HG03066 (cell line): ENCODE results near the gene RPL37A.
A peak's percentile ranks its signal among the peaks of the same experiment; 100 is the strongest.

Source experiments
- ATAC-seq: cut with Tn5 transposase; IDR thresholded peaks from one replicate; pipeline ENCODE4 v1.9.1; 2021; ENCODE audit warnings: low read depth; ENCODE audit not compliant: unreplicated experiment

The RPL37A gene

DNA sequence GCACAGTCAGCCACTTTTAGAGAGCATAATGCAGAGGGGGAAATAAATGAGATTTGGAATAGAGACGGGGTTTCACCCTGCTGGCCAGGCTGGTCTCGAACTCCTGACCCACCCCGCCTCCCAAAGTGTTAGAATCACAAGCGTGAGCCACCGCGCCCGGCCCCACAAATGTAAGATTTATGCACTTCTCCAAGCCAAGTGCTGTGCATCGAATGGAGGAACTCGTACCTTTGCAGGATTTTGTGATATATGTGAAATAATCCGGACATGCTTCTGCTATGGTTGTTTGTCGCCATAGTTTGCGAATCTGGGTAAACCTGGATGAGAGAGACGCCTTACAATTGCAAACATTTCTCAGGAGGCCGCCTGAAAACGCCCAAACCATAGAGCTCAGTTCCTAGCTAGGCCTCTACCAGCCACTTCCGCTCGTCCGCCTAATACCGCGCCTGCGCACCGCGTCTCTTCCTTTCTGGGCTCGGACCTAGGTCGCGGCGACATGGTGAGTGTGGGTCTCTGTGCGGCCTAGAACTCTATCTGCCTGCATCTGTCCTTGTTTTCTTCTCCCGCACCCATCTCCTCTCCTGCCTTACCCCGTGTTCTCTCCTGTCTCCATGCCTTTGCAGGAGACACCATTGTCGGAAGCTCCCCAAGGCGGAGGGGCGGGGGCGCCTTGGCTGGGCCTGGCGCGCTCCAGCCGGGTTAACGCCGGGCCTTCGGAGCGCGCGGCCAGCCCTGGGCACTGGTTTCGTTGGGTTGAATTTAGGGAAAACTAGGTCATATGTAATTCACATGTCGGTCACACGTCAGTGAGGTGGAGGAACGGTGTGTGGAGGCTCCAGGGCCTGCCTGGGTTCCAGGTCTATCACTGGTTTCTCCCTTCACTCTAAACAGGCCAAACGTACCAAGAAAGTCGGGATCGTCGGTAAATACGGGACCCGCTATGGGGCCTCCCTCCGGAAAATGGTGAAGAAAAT is at the start of gene RPL37A:
RPL37A (plus strand) TSS at position 466 of the 974 bp plus-strand sequence; CDS start at position 497, 31 bp downstream.
- peak; percentile 88 for ATAC-seq

DNA sequence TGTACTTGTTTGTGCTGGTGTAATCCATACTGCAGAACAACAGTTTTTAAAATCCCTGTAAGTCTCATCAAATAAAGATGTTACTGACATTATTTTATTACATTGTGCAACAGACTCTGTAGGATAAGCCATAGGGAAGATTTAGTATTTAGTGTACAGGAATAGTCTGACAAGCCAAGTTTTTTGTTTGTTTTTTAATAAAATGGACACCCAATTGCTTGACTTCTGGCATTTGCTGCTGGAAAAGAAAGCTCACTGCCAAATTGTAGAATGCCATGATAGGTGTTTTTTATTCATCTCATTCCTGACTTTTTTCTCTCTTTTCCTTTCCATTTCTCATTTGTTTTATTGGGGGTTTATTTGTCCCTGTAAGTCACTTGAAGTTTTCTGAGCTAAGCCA is 48.3 kb upstream of the RPL37A start:
- no peak for ATAC-seq

- ATAC-seq, result no peak
These were observed 47.9 kb upstream of the RPL37A start for GRCh38 chr2:216450784-216451183.

DNA sequence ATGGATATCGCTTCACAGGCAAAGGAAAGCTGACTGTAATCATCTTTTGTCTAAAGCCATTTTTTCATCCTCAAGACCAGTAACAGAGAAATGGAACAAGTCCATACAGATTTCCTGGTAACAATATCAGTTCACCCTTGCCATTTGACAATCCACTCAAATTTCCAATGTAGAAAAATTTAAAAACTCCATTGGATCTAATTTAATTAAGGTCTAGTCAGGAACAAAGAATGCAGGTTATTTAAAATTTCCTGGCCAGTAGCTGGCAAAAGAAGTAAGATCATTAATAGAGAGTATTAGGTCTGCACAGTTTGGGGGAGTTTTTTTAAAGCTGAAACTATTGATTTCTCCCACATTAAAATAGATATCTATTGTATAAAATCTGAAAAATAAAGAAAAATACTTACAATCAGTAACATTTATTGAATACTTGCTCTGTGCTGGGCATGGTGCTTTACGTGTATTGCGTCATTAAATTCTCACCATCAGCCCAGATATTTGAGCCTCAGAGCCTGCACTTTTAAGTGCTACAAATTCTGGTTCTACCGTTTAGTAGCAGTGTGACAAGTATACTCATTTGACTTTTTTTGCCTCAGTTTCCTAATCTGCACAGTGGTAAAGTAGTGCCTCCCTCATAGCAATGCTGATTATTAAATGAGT is 44.6 kb upstream of the RPL37A start:
- no peak for ATAC-seq

DNA sequence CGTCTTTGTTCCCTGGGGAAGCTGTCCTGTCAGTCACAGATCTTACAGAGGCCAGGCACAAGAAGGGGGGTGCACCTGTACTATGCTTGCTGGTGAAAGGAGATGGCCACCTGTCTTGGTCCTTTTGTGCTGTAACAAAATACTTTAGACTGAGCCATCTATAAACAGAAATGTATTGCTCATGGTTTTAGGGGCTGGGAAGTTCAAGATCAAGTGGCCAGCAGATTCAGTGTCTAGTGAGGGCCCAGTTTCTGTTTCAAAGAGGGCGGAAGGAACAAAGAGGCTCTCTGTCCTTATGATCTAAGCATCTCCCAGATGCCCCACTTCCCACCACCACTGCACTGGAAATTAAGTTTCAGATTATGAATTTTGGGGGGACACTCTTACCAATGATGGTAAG is 35.5 kb upstream of the RPL37A start:
- no peak for ATAC-seq

DNA sequence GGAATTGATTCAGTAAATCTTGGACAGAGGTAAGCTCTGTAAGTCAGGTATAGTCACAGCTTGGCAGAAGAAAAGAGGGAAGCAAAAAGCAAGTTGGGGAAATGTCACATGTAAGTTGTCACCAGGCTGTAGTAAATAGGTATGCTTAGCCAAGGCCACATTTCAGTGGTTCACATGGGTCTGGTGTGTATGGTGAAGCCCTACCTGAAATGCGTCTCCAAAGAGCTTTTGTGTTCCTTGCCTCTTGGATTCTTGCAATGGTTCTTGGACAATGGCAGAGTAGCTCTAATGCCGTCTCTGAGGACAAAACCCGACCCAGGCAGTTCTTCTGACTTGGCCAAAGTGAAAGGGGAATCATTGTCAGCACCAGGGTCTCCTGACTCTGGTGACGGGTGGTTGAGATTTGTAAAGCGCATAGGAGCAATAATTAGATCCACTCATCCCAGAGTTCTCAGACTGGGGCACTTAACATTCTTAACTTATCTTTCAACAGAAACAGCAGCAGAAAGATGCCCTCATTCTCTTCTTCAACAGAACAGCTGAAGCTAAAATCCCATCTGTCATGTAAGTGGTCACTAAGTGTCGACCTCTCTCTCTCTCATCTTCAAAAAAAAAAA is 34.4 kb upstream of the RPL37A start:
- ATAC-seq, result no peak

- ATAC-seq, result no peak
These were observed 33.0 kb upstream of the RPL37A start for GRCh38 chr2:216465579-216466195.

- ATAC-seq, result no peak
These were observed 30.8 kb upstream of the RPL37A start for GRCh38 chr2:216467845-216468244.

DNA sequence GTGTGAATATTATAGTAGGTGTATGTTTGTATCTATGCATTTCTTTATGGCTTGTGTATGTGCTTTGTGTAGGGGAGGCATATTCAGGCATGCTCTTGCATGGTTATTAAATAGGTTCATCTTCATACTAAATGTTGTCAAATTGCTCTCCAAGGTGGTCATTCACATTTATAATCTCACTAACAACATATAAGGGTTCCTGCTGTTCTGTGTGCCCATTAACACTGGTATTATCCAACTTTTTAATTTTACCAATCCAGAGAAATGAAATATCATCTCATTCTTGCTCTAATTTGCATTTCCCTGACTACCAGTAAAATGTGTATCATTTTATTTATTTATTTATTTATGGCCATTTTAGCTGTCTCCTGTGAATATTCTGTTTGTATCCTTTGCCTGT is 29.0 kb upstream of the RPL37A start:
- ATAC-seq, result no peak

- no peak for ATAC-seq
These were observed 25.5 kb upstream of the RPL37A start for GRCh38 chr2:216473187-216473586.

DNA sequence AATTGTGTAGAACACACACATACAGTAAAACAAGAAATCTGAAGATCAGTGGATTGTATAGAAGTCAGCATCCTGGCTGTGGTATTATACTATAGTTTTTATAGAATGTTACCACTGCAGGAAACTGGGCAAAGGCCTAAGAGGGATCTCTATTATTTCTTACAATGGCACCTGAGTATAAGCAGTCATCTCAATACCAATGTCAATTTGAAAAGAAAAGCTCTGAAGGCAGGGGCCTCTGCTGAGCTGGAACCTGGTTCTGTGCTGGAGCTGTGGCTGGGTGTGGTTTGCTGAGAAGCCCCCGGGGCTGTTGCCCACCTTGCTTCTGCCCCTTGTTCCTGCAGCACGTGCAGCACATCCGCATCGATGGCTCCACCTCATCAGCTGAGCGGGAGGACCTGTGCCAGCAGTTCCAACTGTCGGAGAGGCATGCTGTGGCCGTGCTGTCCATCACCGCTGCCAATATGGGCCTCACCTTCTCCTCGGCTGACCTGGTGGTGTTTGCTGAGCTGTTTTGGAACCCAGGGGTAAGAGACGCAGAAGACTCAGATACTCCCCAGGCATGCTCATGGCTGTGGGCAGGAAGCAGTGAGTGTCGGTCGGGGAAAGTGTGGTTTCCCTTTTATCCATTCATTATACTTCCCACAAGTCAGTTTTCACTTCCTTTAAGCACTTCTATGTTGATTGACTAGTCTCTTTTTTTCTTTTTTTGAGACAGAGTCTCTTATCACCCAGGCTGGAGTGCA is 23.5 kb upstream of the RPL37A start:
- peak; percentile 67 for ATAC-seq

GRCh38 chr2:216475767-216476166 is 22.9 kb upstream of the RPL37A start:
- no peak for ATAC-seq

DNA sequence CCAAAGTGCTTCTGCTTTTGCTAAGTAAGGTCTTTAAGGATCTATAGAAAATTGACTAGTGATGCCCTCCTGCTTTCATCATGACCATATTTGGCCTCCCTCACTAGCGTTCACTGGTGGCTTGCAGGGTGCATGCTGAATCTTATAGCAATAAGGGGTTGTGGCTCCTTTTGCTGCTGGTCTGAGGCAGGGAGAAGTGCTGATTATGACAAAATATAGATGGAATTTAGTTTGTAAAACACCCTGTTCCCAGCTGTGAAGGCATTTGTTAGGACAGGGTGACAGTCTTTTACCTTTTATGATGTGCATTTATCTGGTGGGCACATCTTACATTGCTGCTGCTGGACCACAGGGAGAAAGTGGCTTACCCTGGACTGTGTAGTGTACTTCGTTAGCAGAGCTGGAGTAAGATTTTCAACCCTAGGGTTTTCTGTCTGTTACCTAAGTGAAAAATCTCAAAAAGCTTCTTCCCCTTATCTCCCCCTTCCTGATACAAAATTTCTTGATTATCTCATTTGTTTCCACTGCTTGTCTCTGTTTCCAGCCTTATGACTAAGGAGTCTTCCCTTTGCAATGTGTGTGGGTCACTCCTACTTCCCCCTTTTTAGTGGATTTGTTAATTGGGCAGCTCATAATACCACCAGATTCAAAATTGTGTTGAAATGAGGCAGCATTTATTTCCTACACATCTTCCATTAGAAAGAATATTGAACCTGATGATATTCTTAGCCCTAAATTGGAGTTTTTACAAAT is 21.2 kb upstream of the RPL37A start:
- no peak for ATAC-seq

GRCh38 chr2:216478151-216478550 is 20.5 kb upstream of the RPL37A start:
- ATAC-seq, result no peak

DNA sequence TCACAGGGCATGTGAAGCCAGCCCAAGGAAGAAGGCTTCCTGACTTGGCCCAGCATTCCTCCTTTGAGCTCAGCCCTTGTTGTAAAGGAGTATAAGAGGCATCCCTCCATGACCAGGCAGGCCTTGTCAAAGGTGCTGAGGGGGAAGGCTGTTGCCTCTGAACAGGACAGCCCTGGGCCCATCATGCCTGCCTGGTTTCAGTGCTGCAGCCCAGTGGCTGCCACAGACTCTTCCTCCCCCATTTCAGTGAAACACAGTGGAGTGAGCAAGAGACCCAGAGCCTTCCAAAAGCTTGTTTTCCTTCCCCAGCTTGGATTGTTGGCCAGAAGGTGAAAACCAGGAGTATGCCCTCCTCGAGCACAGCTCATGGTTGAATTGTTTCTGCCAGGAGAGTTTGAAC is 19.9 kb upstream of the RPL37A start:
- ATAC-seq, result no peak

DNA sequence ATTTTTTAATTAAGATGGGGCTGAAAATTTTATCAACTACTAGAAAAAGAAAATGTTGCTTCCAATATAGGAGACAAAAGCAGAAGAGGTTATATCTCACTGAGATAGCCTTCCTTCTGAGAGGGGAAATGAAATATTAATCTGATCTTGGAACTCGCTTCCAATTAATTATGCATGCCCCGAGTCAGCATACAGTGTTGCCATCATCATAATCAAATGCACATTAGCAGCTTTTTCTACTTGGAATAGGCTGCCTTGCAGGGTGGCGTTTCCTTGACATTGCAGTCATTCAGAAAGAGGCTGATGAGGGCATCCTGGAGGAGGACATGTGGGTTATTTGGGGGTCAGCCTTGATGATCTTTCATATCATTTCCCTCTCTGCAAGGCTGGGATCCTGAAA is 18.4 kb upstream of the RPL37A start:
- no peak for ATAC-seq

GRCh38 chr2:216482640-216483039 is 16.0 kb upstream of the RPL37A start:
- ATAC-seq, result no peak

DNA sequence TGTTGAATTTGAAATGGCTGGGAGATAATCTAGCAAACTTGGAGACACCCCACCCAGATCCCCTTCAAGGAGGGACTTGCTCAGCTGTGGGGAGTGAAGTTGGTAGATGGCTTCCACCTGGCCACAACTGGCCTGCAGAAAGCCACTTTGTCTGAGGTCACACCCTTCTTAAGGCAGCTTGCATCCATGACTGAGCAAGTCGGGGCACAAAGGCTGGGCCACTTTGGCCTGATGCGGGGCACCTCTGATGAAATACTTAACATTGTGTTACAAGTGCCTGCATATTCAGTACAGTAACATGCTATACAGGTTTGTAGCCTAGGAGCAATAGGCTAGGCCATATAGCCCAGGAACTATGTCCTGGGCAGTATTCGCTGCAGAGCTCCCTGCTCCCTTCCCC is 13.4 kb upstream of the RPL37A start:
- ATAC-seq, result no peak

GRCh38 chr2:216485745-216486144 is 12.9 kb upstream of the RPL37A start:
- ATAC-seq, result no peak

DNA sequence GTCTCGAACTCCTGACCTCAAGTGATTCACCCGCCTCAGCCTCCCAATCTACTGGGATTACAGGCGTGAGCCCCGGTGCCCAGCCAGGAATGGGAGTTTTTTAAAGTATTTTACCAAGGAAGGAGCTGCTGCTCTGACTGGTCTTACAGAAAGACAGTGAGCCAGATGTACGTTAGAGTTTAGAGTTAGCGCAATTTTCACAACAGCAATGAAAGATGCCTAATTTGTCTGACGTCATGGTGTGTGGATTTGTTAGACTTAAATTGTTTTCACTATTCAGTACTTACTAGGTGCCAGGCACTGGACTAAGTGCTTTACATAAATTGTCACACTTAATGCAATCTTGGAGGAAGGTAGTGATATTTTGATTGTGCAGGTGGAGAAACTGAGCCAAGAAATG is 12.4 kb upstream of the RPL37A start:
- ATAC-seq, result no peak
